GM23338 (cell line): ENCODE measurements around the gene LTV1.
"Not testable (repeated sequence)": the region's sequence is repeated elsewhere in the genome, so short reads cannot be mapped to it uniquely, and the experiment has no call there.

ENCODE experiments used
- EZH2 ChIP-seq: fragments of 200-600 bp; sonication (generic); IDR thresholded peaks from one replicate; pipeline ENCODE4 v1.8.0; 2017; ENCODE audit warnings: antibody characterized with exemption, mild to moderate bottlenecking, low read depth; ENCODE audit not compliant: unreplicated experiment
- POLR2AphosphoS5 ChIP-seq: IDR thresholded peaks from 2 replicates; pipeline ENCODE4 v1.6.1; 2016; ENCODE audit warnings: antibody characterized with exemption, low read depth
- TF ChIP-seq, protein P1 (sequence below), 2 experiments: fragments of 200-600 bp in 1 of 2; sonication (generic) in 1 of 2; conservative IDR thresholded peaks; 2 replicates each; pipeline versions ENCODE4 v1.5.1 to v1.6.1; 2016 to 2017; ENCODE audit warnings: antibody characterized with exemption in 2 of 2, low read depth in 2 of 2, mild to moderate bottlenecking in 2 of 2, moderate library complexity in 1 of 2

- TF ChIP-seq POLR2AphosphoS5, EZH2: not testable (repeated sequence)
- TF ChIP-seq, protein P1, sequence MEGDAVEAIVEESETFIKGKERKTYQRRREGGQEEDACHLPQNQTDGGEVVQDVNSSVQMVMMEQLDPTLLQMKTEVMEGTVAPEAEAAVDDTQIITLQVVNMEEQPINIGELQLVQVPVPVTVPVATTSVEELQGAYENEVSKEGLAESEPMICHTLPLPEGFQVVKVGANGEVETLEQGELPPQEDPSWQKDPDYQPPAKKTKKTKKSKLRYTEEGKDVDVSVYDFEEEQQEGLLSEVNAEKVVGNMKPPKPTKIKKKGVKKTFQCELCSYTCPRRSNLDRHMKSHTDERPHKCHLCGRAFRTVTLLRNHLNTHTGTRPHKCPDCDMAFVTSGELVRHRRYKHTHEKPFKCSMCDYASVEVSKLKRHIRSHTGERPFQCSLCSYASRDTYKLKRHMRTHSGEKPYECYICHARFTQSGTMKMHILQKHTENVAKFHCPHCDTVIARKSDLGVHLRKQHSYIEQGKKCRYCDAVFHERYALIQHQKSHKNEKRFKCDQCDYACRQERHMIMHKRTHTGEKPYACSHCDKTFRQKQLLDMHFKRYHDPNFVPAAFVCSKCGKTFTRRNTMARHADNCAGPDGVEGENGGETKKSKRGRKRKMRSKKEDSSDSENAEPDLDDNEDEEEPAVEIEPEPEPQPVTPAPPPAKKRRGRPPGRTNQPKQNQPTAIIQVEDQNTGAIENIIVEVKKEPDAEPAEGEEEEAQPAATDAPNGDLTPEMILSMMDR (conservative IDR thresholded peaks at IDR 0.05; ENCODE audit: low read depth in 2 of 2), result not testable (repeated sequence)
Measured at GRCh38 chr6:143796551-143796950, 46.6 kb upstream of the LTV1 start.
